NCI-H748 treated with DMSO at 0.1 percent for 48 hours (cell line): Measurements from ENCODE around the gene KPNA4.

Experiments
- DNase-seq: peaks from one replicate; lab custom pipeline; 2025; lab: John Stamatoyannopoulos, UW

The KPNA4 gene

DNA sequence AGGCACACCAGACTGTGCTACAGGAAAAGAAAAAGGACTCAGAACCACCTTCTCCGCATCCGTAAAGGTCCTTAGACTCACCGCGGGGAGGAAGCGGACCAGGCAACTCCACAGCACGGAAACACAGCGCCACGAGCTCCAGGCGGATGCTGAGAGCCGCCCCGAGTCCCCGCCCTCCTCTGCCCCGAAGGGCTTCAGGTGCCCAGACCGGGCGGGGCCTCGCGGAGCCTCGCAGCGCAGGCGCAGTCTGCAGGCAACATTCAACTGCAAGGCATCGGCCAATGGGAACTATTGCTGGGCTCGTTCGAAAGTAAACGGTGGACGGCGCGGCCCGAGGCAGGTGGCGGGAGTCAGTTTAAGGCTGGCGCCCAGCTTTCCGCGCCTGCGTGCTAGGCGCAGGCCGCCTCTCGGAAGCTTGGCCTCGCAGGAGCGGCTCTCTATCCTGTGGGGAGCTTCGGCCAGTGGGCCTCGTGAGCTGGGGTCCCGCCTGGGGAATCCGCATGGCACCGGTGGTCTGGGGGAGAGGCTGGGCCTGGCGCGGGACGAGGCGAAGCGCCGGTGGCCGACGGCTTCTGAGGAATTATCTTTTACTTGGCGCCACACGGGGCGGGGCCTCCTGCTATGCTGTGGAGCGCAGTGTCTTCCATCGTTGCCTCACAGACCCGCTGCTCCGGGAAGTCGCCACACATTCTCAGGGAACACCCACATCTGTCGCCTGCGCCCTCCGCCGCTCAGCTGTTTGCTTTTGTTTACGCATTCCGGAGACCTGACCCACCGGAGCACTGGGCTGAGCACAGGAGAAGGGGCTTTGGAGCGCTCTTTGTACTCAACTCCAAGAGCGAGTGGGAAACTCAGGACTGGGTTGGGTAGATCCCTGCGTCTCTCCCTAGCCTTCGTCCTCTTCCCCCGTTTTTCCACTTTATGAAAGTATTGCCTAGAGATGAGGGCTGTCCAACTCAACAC lies 115.5 kb downstream of the KPNA4 start, which contains the start of gene TRIM59:
Gene TRIM59, minus strand, starts transcription at position 151 of the 963 bp plus-strand sequence. CDS start 10,603 bp downstream, outside the sequence.
- DNase-seq = no peak

DNA sequence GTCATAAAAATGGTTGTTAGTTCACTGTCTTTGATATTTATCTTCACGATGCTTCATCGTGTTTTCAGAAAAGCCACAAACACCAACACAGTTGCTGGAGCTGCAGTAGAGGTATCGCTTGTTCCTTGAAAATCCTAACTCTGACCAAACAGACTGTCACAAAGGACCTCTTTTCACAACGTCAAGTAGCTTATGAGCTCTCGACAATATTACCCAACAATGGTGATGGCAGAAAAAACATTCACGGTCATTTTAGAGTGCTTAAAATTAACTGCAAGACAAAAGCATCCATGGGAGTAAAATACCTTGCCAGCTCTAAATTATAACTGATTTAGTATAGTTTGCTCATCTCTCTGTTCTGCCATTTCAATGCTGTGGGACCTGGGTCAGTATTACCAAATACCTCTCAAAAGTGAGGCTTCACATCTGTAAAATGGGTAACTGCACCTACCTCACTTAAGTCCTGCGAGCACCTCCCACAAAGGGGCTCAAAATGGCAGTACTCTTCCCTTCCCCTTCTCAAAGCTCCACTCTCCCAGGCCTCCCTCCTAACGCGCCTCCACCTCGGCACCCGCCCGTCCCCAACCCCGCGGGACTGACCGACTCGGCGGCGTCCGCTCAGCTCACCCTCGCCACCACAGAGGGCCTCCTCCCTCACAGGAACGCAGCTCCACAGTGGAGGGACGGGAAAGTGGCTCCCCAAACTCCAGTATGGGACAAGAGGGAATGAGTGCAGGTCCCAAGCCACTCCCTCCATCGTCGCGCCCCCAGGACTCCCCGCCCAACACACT lies 116.3 kb downstream of the KPNA4 start:
- DNase-seq = no peak

DNA sequence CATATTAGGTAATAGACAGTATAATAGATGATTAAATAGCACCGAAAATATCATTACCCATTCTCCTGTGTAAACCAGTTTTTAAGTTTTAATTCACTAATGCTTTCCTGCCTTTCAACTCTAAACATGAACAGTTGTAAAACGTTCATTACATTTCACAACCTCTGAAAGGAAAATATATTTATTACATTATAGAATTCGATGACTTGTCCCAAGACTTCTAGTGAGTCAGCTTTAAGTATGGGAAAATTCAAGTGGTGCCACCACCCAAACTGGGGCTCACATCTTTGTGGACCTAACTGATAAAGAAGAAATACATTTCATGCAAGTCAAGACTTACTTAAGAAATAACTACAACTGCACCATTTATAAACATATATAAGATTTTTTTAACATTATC lies 117.8 kb downstream of the KPNA4 start:
- no peak for DNase-seq

DNA sequence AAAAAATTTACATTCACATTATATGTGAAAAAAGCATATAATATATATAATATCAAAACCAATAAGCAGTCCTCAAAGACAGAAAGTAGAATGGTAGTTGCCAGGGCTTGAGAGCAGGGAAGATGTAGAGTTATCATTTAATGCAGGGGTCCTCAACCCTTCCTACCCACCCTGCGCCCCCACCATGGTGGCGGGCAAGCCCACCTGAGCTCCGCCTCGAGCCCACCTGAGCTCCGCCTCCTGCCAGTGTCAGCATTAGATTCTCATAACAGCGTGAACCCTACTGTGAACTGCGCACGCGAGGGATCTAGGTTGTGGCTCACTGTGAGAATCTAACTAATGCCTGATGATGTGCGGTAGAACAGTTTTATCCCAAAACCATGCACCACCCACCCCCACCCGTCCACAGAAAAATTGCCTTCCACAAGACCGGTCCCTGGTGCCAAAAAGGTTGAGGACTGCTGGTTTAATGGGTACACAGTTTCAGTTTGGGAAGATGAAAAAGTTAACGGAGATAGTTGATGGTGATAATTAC lies 118.8 kb downstream of the KPNA4 start:
- DNase-seq = no peak

DNA sequence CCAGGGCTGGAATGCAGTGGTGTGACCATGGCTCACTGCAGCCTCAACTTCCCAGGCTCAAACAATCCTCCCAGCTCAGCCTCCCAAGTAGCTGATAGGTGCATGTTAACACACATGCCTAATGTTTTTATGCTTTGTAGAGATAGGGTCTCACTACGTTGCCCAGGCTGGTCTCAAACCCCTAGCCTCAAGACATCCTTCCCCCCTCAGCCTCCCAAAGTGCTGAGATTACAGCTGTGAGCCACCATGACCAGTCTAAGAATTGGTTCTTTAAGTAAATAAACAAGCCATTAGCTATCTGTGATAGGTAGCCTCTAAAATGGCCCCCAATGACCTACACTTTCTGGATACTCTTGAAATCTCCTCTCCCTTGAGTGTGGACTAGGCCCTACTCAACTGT lies 119.5 kb downstream of the KPNA4 start:
- DNase-seq = no peak
